SK-N-MC (cell line): Measurements from ENCODE around the gene ABCC1.

Source experiments
- DNase-seq: peaks from one replicate; pipeline ENCODE4 v3.0.0-alpha.2; 2011; ENCODE audit warnings: low read depth, low spot score
- H3K27ac ChIP-seq: fragments of 200-600 bp; sonication (generic); 2 replicates; pipeline ENCODE4 v1.5.1; 2016; ENCODE audit warnings: mixed run types
- H3K36me3 ChIP-seq: fragments of 200-600 bp; sonication (generic); 2 replicates; pipeline ENCODE4 v1.6.1; 2017; ENCODE audit warnings: antibody characterized with exemption, low read length, mixed read lengths; ENCODE audit not compliant: insufficient read depth
- H3K4me3 ChIP-seq: fragments of 200-600 bp; sonication (generic); 2 replicates; pipeline ENCODE4 v1.5.1; 2016
- H3K9ac ChIP-seq: fragments of 200-600 bp; sonication (generic); 2 replicates; pipeline ENCODE4 v1.8.0; 2017; ENCODE audit warnings: mixed run types, mixed read lengths; ENCODE audit not compliant: insufficient read length
- H3K9me3 ChIP-seq: fragments of 200-600 bp; sonication (generic); 2 replicates; pipeline ENCODE4 v1.6.1; 2017; ENCODE audit warnings: low read depth, mild to moderate bottlenecking, antibody characterized with exemption, low read length, moderate library complexity, mixed read lengths
- EZH2 ChIP-seq: fragments of 200-600 bp; sonication (generic); IDR thresholded peaks from one replicate; pipeline ENCODE4 v1.6.1; 2017; ENCODE audit warnings: antibody characterized with exemption
- FOXP2 ChIP-seq: optimal IDR thresholded peaks from 2 replicates; pipeline ENCODE3; 2011; ENCODE audit warnings: mild to moderate bottlenecking, moderate library complexity; ENCODE audit not compliant: insufficient read depth; ENCODE audit errors: extremely low read length, control extremely low read depth
- POLR2AphosphoS5 ChIP-seq: IDR thresholded peaks from 2 replicates; pipeline ENCODE4 v1.6.1; 2012; ENCODE audit warnings: mild to moderate bottlenecking, low read depth, low read length, borderline replicate concordance

ABCC1 gene

GRCh38 chr16:15970743-15971439 is 21.5 kb downstream of the ABCC1 start:
- Histone ChIP-seq H3K36me3 (peaks cover 5% of the 10 kb centered on the region; the same call in 1 of the 2 replicates), H3K27ac (no peak overlapping the region), H3K9me3 (no peaks in the 10 kb centered on the region; the same call in 1 of the 2 replicates), H3K4me3 (no peak overlapping the region), H3K9ac (no peak overlapping the region)
- DNase-seq = no peak
- TF ChIP-seq EZH2 = no peak
- TF ChIP-seq POLR2AphosphoS5 = no peak
- no peak for TF ChIP-seq FOXP2

GRCh38 chr16:15971440-15971815 is 22.0 kb downstream of the ABCC1 start:
- H3K4me3 ChIP-seq = no peak overlapping the region
- peaks cover 5% of the 10 kb centered on the region; the same call in 1 of the 2 replicates for H3K36me3 ChIP-seq
- DNase-seq = no peak
- no peaks in the 10 kb centered on the region; the same call in 1 of the 2 replicates for H3K9me3 ChIP-seq
- TF ChIP-seq FOXP2 = no peak
- no peak for TF ChIP-seq POLR2AphosphoS5
- no peak for TF ChIP-seq EZH2
- no peak overlapping the region for H3K27ac ChIP-seq
- no peak overlapping the region for H3K9ac ChIP-seq

- H3K4me3 ChIP-seq = no peak overlapping the region
- no peak for DNase-seq
- no peaks in the 10 kb centered on the region; the same call in 1 of the 2 replicates for H3K9me3 ChIP-seq
- peaks cover 5% of the 10 kb centered on the region; the same call in 1 of the 2 replicates for H3K36me3 ChIP-seq
- no peak overlapping the region for H3K9ac ChIP-seq
- no peak for TF ChIP-seq FOXP2
- TF ChIP-seq EZH2 = no peak
- no peak overlapping the region for H3K27ac ChIP-seq
Measured at GRCh38 chr16:15972046-15972868, 22.8 kb downstream of the ABCC1 start.

GRCh38 chr16:15973421-15973820 is 24.0 kb downstream of the ABCC1 start:
- Histone ChIP-seq H3K9me3 (peaks cover 1% of the 10 kb centered on the region; the same call in 1 of the 2 replicates), H3K4me3 (no peak overlapping the region), H3K36me3 (peaks cover 10% of the 10 kb centered on the region; the same call in 1 of the 2 replicates), H3K9ac (no peak overlapping the region), H3K27ac (no peak overlapping the region)
- no peak for TF ChIP-seq FOXP2
- TF ChIP-seq EZH2 = no peak
- TF ChIP-seq POLR2AphosphoS5 = no peak
- no peak for DNase-seq

GRCh38 chr16:15974057-15974456 is 24.6 kb downstream of the ABCC1 start:
- peaks cover 4% of the 10 kb centered on the region; the same call in 1 of the 2 replicates for H3K9me3 ChIP-seq
- peaks cover 10% of the 10 kb centered on the region; the same call in 1 of the 2 replicates for H3K36me3 ChIP-seq

GRCh38 chr16:15975172-15975571 is 25.8 kb downstream of the ABCC1 start:
- H3K9ac ChIP-seq = no peak overlapping the region
- no peak for TF ChIP-seq POLR2AphosphoS5
- TF ChIP-seq EZH2 = no peak
- no peak for TF ChIP-seq FOXP2
- H3K36me3 ChIP-seq = peaks cover 10% of the 10 kb centered on the region; the same call in 1 of the 2 replicates
- H3K4me3 ChIP-seq = no peak overlapping the region
- H3K9me3 ChIP-seq = 0 out of 2 replicates have a peak, but pooled peaks cover 4% of the 10 kb centered on the region
- H3K27ac ChIP-seq = no peak overlapping the region
- DNase-seq = no peak

More at GRCh38 chr16:15974057-15974456, 24.6 kb downstream of the ABCC1 start:
- no peak overlapping the region for H3K27ac ChIP-seq
- H3K4me3 ChIP-seq = no peak overlapping the region
- TF ChIP-seq EZH2 (no peak), FOXP2 (no peak), POLR2AphosphoS5 (no peak)
- no peak overlapping the region for H3K9ac ChIP-seq
- no peak for DNase-seq

GRCh38 chr16:15976225-15976812 is 26.9 kb downstream of the ABCC1 start:
- no peak overlapping the region for H3K9ac ChIP-seq
- no peak for DNase-seq
- TF ChIP-seq EZH2 = no peak
- TF ChIP-seq FOXP2 = no peak
- no peak for TF ChIP-seq POLR2AphosphoS5
- H3K36me3 ChIP-seq = peaks cover 10% of the 10 kb centered on the region; the same call in 1 of the 2 replicates
- no peak overlapping the region for H3K4me3 ChIP-seq
- H3K27ac ChIP-seq = no peak overlapping the region
- 0 out of 2 replicates have a peak, but pooled peaks cover 4% of the 10 kb centered on the region for H3K9me3 ChIP-seq
